Measurements from ENCODE around the gene GADD45GIP1. TPM values are rescaled to one million over a fixed set of nuclear protein-coding genes. Genes with fewer than 3 reads are reported as not detected.

GADD45GIP1 gene
- polyA plus RNA-seq, 2 of the 4 experiments (the other 2 are of a cell fraction): 26.4 to 31.1 TPM

DNA sequence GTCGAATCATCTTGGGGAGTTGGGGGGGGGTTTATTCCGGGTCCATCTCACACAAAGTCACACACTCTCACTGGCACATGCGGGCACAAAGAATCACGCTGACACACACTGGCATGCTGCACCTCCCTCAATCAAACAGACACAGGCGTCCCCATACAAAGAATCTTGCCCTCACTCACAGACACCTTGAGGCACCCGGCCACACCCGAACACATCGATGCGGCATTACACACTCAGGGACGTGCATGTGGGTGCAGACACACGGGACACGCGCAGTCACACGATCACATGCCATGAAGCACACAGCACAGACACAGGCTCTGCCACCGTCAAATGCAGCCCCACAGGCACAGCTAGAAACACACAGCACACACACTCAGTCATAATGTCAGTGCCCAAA is 46.1 kb upstream of the GADD45GIP1 start (continued):
- TF ChIP-seq EHF (CRISPR knock-in tag; IDR thresholded peaks at IDR 0.05) (no peak), HEYL (CRISPR knock-in tag; IDR thresholded peaks at IDR 0.05) (no peak), FOXS1 (CRISPR knock-in tag; IDR thresholded peaks at IDR 0.05) (no peak), HOXA7 (CRISPR knock-in tag; IDR thresholded peaks at IDR 0.05) (no peak), ZFP36 (IDR thresholded peaks at IDR 0.05; ENCODE audit: borderline replicate concordance, partially characterized antibody) (no peak)
- TF ChIP-seq, protein P1, sequence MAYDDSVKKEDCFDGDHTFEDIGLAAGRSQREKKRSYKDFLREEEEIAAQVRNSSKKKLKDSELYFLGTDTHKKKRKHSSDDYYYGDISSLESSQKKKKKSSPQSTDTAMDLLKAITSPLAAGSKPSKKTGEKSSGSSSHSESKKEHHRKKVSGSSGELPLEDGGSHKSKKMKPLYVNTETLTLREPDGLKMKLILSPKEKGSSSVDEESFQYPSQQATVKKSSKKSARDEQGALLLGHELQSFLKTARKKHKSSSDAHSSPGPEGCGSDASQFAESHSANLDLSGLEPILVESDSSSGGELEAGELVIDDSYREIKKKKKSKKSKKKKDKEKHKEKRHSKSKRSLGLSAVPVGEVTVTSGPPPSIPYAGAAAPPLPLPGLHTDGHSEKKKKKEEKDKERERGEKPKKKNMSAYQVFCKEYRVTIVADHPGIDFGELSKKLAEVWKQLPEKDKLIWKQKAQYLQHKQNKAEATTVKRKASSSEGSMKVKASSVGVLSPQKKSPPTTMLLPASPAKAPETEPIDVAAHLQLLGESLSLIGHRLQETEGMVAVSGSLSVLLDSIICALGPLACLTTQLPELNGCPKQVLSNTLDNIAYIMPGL (CRISPR knock-in tag; IDR thresholded peaks at IDR 0.05; ENCODE audit: borderline replicate concordance): no peak

DNA sequence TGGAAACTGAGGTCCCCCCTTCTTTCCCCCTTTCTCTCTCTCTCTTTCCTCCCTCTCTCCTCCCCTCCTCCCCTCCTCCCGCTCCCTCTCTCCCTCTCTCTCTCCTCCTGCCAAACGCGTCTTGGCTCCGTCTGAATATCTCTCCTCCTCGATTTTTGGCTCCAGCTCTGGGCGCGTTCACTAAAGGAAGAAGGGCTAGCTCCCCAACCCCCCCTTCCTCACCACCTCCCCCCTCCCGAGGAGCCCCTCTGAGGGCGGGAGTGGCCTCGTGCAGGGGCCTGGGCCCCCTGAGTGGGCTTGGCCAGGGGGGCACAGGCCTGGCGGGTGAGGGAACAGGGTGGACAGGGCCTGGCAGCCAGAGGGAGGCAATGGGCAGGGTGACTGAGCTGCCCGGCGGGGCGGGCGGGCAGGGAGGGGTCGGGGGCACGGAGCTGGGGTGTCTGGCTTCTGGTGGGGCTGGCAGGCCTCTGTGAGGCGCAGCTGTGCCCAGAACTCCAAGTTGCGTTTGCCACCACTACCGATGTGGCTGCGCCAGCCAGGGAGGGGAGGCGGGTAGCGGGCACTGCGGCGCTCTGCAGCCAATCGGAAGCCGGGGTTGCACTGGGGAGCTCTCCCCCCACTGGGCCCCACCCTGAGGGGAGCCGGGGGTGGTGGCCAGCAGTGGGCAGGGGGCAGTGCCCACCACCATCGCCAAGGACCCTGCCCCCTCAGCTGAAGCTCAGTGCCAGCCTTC is 45.3 kb upstream of the GADD45GIP1 start:
- Histone ChIP-seq H3K4me1 (no peaks in the 10 kb centered on the region), H3K4me3 (no peak overlapping the region), H3K4me2 (no peak overlapping the region), H3K27ac (no peak overlapping the region), H3K9me3 (no peaks in the 10 kb centered on the region)
- 86% methylated on average over 7 of the region's 29 CpGs for WGBS (ENCODE audit: missing lambda C conversion rate)
- ATAC-seq (no peak), DNase-seq (ENCODE audit: low read depth in 1 of 2, low spot score in 1 of 2) (no peak), FAIRE-seq (no peak)
- TF ChIP-seq EP300 (IDR thresholded peaks at IDR 0.05) (no peak), SREBF2 (IDR thresholded peaks at IDR 0.05) (no peak), RAD21 (conservative IDR thresholded peaks at IDR 0.05 in 1 of 2, IDR thresholded peaks at IDR 0.05 in 1 of 2) (no peak), HOXB13 (CRISPR knock-in tag; IDR thresholded peaks at IDR 0.05; ENCODE audit: low read depth) (no peak), CEBPB (IDR thresholded peaks at IDR 0.05) (no peak), ZNF302 (CRISPR knock-in tag; IDR thresholded peaks at IDR 0.05) (no peak), CBX2 (IDR thresholded peaks at IDR 0.05; ENCODE audit: borderline replicate concordance, low read depth) (no peak), HOXB5 (CRISPR knock-in tag; IDR thresholded peaks at IDR 0.05) (no peak), RNF2 (IDR thresholded peaks at IDR 0.05; ENCODE audit: borderline replicate concordance, low read depth) (no peak), TFCP2L1 (CRISPR knock-in tag; IDR thresholded peaks at IDR 0.05) (no peak), CHD4 (IDR thresholded peaks at IDR 0.05; ENCODE audit: borderline replicate concordance) (no peak), ZFP36 (IDR thresholded peaks at IDR 0.05; ENCODE audit: borderline replicate concordance, partially characterized antibody) (no peak), EHMT2 (IDR thresholded peaks at IDR 0.05; ENCODE audit: low read depth) (no peak)
- TF ChIP-seq, protein P2, sequence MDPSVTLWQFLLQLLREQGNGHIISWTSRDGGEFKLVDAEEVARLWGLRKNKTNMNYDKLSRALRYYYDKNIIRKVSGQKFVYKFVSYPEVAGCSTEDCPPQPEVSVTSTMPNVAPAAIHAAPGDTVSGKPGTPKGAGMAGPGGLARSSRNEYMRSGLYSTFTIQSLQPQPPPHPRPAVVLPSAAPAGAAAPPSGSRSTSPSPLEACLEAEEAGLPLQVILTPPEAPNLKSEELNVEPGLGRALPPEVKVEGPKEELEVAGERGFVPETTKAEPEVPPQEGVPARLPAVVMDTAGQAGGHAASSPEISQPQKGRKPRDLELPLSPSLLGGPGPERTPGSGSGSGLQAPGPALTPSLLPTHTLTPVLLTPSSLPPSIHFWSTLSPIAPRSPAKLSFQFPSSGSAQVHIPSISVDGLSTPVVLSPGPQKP (IDR thresholded peaks at IDR 0.05; ENCODE audit: low read depth, low read length): no peak
- TF ChIP-seq, protein P3, sequence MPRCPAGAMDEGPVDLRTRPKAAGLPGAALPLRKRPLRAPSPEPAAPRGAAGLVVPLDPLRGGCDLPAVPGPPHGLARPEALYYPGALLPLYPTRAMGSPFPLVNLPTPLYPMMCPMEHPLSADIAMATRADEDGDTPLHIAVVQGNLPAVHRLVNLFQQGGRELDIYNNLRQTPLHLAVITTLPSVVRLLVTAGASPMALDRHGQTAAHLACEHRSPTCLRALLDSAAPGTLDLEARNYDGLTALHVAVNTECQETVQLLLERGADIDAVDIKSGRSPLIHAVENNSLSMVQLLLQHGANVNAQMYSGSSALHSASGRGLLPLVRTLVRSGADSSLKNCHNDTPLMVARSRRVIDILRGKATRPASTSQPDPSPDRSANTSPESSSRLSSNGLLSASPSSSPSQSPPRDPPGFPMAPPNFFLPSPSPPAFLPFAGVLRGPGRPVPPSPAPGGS (IDR thresholded peaks at IDR 0.05): no peak
- TF ChIP-seq, protein P4, sequence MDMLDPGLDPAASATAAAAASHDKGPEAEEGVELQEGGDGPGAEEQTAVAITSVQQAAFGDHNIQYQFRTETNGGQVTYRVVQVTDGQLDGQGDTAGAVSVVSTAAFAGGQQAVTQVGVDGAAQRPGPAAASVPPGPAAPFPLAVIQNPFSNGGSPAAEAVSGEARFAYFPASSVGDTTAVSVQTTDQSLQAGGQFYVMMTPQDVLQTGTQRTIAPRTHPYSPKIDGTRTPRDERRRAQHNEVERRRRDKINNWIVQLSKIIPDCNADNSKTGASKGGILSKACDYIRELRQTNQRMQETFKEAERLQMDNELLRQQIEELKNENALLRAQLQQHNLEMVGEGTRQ (IDR thresholded peaks at IDR 0.05): no peak
- TF ChIP-seq, protein P5, sequence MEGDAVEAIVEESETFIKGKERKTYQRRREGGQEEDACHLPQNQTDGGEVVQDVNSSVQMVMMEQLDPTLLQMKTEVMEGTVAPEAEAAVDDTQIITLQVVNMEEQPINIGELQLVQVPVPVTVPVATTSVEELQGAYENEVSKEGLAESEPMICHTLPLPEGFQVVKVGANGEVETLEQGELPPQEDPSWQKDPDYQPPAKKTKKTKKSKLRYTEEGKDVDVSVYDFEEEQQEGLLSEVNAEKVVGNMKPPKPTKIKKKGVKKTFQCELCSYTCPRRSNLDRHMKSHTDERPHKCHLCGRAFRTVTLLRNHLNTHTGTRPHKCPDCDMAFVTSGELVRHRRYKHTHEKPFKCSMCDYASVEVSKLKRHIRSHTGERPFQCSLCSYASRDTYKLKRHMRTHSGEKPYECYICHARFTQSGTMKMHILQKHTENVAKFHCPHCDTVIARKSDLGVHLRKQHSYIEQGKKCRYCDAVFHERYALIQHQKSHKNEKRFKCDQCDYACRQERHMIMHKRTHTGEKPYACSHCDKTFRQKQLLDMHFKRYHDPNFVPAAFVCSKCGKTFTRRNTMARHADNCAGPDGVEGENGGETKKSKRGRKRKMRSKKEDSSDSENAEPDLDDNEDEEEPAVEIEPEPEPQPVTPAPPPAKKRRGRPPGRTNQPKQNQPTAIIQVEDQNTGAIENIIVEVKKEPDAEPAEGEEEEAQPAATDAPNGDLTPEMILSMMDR (IDR thresholded peaks at IDR 0.05): no peak
- ChIA-PET POLR2A (no interaction called here), CTCF (interaction anchor here (0.7 to 1.4 kb wide), 8 partner anchors 9 to 130 kb away, joined by 3 to 5 read pairs (median 4); no protein-coding TSS in a partner anchor)
